Adipocyte (in vitro differentiated cells): ENCODE measurements around the gene TEAD4.

Source experiments
- DNase-seq: peaks from one replicate; pipeline ENCODE4 v3.0.0-alpha.2; 2015; ENCODE audit warnings: low read depth
- H3K27me3 ChIP-seq: replicated peaks from 2 replicates; pipeline ENCODE4 v1.7.0; 2013; ENCODE audit warnings: mild to moderate bottlenecking, low read length, moderate library complexity; ENCODE audit not compliant: control insufficient read depth, insufficient read depth
- H3K36me3 ChIP-seq: 2 replicates; pipeline ENCODE4 v1.7.0; 2013; ENCODE audit warnings: low read length, mild to moderate bottlenecking, moderate library complexity; ENCODE audit not compliant: control insufficient read depth, insufficient read depth, severe bottlenecking
- H3K4me1 ChIP-seq: 2 replicates; pipeline ENCODE4 v1.7.0; 2013; ENCODE audit warnings: mild to moderate bottlenecking, low read length, moderate library complexity; ENCODE audit not compliant: control insufficient read depth, insufficient read depth
- H3K4me3 ChIP-seq: 2 replicates; pipeline ENCODE4 v1.7.0; 2013; ENCODE audit warnings: mild to moderate bottlenecking, low read length, moderate library complexity
- H3K9ac ChIP-seq: 2 replicates; pipeline ENCODE4 v1.7.0; 2013; ENCODE audit warnings: mild to moderate bottlenecking, low read length, moderate library complexity
- H3K9me3 ChIP-seq: 2 replicates; pipeline ENCODE4 v1.7.0; 2013; ENCODE audit warnings: mild to moderate bottlenecking, low read length, moderate library complexity; ENCODE audit not compliant: control insufficient read depth

Gene TEAD4

GRCh38 chr12:2939191-2939590 is 20.0 kb upstream of the TEAD4 start:
- no peaks in the 10 kb centered on the region for H3K9me3 ChIP-seq
- H3K9ac ChIP-seq, result no peak overlapping the region
- peaks cover 1% of the 10 kb centered on the region for H3K4me1 ChIP-seq
- DNase-seq, result no peak
- no peaks in the 10 kb centered on the region for H3K27me3 ChIP-seq
- no peak overlapping the region for H3K4me3 ChIP-seq
- peaks cover 59% of the 10 kb centered on the region for H3K36me3 ChIP-seq

DNA sequence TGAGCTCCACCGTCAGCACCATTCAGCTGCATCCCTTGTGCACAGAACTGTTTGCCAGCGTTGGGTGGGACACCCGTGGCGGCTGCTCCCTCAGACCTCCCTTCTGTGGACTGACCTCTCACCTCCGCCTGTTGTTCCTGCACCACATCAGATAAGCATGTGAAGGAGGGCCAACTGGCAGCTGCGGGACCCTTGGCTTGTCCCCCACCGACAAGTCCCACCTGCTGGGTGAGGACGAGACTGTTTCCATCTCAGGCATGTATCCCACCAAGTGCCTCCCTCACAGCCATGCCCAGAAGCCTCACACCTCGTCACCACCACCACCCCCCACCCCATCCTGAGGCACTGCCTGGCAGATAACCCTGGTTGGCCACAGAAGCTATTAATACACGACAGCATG is 18.6 kb upstream of the TEAD4 start:
- Histone ChIP-seq H3K9ac (no peak overlapping the region), H3K9me3 (no peaks in the 10 kb centered on the region), H3K4me3 (no peak overlapping the region), H3K27me3 (no peaks in the 10 kb centered on the region), H3K4me1 (peaks cover 4% of the 10 kb centered on the region), H3K36me3 (peaks cover 46% of the 10 kb centered on the region)
- no peak for DNase-seq

DNA sequence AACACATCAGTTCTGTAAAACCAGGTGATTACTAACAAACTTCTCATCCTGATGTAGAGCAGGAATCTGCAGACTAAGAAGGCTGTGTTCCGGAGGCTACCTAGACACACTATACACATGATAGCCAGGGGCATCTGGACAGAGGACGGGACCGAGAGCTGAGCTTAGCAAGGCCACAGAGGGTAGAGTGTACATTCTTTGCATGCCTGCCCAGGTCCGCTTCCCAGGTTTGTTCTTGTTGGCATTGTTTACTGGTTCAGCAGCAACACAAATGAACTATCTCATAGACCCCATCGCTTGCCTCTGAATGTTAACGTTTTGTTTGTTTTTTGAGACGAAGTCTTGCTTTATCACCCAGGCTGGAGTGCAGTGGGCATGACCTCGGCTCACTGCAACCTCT is 17.7 kb upstream of the TEAD4 start:
- Histone ChIP-seq H3K27me3 (no peaks in the 10 kb centered on the region), H3K9me3 (no peaks in the 10 kb centered on the region), H3K9ac (no peak overlapping the region), H3K36me3 (peaks cover 42% of the 10 kb centered on the region), H3K4me3 (no peak overlapping the region), H3K4me1 (peaks cover 4% of the 10 kb centered on the region)
- DNase-seq, result no peak

- Histone ChIP-seq H3K36me3 (peaks cover 19% of the 10 kb centered on the region), H3K9ac (no peak overlapping the region), H3K9me3 (no peaks in the 10 kb centered on the region), H3K4me3 (no peak overlapping the region), H3K4me1 (peaks cover 4% of the 10 kb centered on the region), H3K27me3 (no peaks in the 10 kb centered on the region)
- DNase-seq, result peak; percentile 15
These were observed 14.7 kb upstream of the TEAD4 start for GRCh38 chr12:2944401-2945047.

GRCh38 chr12:2949411-2949810 is 9.8 kb upstream of the TEAD4 start:
- no peak for DNase-seq
- no peak overlapping the region for H3K9ac ChIP-seq
- no peak overlapping the region for H3K4me3 ChIP-seq

GRCh38 chr12:2955888-2956287 is 3.3 kb upstream of the TEAD4 start:
- H3K9me3 ChIP-seq, result no peaks in the 10 kb centered on the region
- H3K4me3 ChIP-seq, result no peak overlapping the region
- no peaks in the 10 kb centered on the region for H3K27me3 ChIP-seq
- H3K4me1 ChIP-seq, result peaks cover 13% of the 10 kb centered on the region
- DNase-seq, result no peak
- H3K36me3 ChIP-seq, result no peaks in the 10 kb centered on the region
- H3K9ac ChIP-seq, result no peak overlapping the region

More at GRCh38 chr12:2949411-2949810, 9.8 kb upstream of the TEAD4 start:
- H3K4me1 ChIP-seq, result peaks cover under 1% of the 10 kb centered on the region
- H3K27me3 ChIP-seq, result no peaks in the 10 kb centered on the region
- no peaks in the 10 kb centered on the region for H3K9me3 ChIP-seq
- H3K36me3 ChIP-seq, result no peaks in the 10 kb centered on the region

GRCh38 chr12:2957816-2958431 is 1.3 kb upstream of the TEAD4 start:
- peak; percentile 19 for DNase-seq
- Histone ChIP-seq H3K9ac (peak overlapping the region; percentile 89), H3K4me1 (peaks cover 16% of the 10 kb centered on the region), H3K9me3 (no peaks in the 10 kb centered on the region), H3K36me3 (no peaks in the 10 kb centered on the region), H3K27me3 (no peaks in the 10 kb centered on the region), H3K4me3 (peak overlapping the region; percentile 88)

GRCh38 chr12:2958432-2959191 is 585 bp upstream of the TEAD4 start:
- Histone ChIP-seq H3K9ac (peak overlapping the region; percentile 89), H3K9me3 (no peaks in the 10 kb centered on the region), H3K36me3 (no peaks in the 10 kb centered on the region), H3K4me1 (peaks cover 16% of the 10 kb centered on the region), H3K4me3 (peak overlapping the region; percentile 88), H3K27me3 (no peaks in the 10 kb centered on the region)
- DNase-seq, result peak; percentile 86

DNA sequence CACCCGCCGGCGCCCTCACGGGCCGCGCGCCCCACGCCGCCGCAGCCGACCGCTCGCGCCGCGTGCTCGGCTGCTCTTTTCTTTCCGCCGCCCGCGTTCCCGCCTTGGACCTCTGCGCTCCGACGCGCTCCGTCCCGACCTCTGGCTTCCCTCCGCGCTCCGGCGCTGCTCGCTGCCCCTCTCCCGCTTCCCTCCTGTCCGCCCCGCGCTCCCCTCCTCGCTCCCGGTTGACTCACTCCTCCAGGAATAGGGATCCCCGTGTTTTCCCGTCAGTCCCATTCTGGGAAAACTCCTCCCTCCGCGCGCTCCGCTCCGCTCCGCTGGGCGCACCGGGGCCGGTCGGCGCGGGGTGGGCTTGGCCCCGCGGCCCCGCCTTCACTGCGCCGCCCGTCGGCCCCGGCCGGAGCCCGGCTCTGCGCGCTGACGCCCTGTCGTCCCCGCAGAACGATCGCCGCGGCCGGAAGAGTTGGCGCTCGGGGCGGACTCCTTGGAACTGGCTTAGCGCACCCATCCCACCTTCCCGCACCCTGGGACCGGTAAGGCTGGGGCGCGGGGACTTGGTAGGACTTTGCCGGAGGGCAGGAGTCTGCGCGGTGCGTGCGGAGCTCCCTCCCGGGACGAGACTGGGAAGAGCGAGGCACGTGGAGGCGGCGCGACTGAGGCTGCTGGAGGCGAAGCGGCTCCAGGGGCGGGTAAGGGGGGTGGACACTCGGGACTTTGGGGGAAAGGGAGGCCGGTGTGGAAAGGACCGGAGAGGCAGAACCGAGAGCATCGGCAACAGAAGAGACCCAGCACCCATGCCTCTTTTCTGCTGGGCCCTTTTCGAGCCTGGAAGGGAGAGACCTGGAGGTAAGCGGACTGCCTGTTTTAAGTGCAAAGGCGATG is 550 bp downstream of the TEAD4 start:
- H3K27me3 ChIP-seq, result no peaks in the 10 kb centered on the region
- H3K4me1 ChIP-seq, result peaks cover 16% of the 10 kb centered on the region
- peak; percentile 85 for DNase-seq
- no peaks in the 10 kb centered on the region for H3K36me3 ChIP-seq
- H3K9ac ChIP-seq, result peak overlapping the region; percentile 83
- H3K4me3 ChIP-seq, result peak overlapping the region; percentile 87
- no peaks in the 10 kb centered on the region for H3K9me3 ChIP-seq

DNA sequence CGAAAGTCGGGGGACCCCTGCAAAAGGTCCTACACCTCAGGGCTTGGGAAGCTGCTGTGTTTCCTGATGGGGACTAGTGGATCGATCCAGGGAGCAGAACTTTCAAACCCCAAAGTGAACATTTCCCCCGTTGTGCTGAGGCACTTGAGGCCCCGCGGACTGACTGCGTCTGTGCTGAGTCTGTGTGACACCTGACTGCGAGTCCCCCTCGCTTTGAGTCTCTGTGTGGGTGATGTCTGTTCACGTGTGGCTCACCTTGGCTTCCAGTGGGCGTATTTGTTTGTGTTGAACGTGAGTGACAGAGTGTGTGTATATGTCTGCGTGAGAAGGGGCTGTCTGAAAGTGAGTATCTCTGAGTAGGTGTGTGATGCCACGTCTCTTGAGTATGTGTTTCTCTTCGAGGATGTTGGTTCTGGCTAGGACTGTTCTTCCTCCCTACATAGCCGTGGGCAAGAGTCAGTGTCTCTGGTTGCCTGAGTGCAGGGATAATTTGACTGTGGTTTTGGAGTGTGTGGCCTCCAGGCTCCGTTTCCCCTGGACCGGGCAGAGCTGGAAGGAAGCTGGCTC is 1.3 kb downstream of the TEAD4 start:
- Histone ChIP-seq H3K9me3 (no peaks in the 10 kb centered on the region), H3K4me1 (peaks cover 16% of the 10 kb centered on the region), H3K9ac (peak overlapping the region; percentile 83), H3K27me3 (no peaks in the 10 kb centered on the region), H3K4me3 (peak overlapping the region; percentile 87), H3K36me3 (no peaks in the 10 kb centered on the region)
- peak; percentile 47 for DNase-seq
